Esophagus mucosa (tissue), 1 donor: Measurements from ENCODE around the gene KRTAP12-2. TPM values are rescaled to one million over a fixed set of nuclear protein-coding genes. Genes with fewer than 3 reads are reported as not detected.
"Not testable (repeated sequence)": the region's sequence is repeated elsewhere in the genome, so short reads cannot be mapped to it uniquely, and the experiment has no call there.

ENCODE experiments used
- ATAC-seq: fragments of 200-7000 bp; cut with Tn5 transposase; one replicate; pipeline ENCODE4 v1.9.1; 2020
- total RNA-seq: library from RNA; stranded (reverse); gene quantifications from one replicate; pipeline ENCODE4 v1.2.4, GENCODE V29; 2023
- donor health status: DM: yes; HTN: yes; CAD: no.

Gene KRTAP12-2
- total RNA-seq, 1 donor from 2014 or later: not detected

DNA sequence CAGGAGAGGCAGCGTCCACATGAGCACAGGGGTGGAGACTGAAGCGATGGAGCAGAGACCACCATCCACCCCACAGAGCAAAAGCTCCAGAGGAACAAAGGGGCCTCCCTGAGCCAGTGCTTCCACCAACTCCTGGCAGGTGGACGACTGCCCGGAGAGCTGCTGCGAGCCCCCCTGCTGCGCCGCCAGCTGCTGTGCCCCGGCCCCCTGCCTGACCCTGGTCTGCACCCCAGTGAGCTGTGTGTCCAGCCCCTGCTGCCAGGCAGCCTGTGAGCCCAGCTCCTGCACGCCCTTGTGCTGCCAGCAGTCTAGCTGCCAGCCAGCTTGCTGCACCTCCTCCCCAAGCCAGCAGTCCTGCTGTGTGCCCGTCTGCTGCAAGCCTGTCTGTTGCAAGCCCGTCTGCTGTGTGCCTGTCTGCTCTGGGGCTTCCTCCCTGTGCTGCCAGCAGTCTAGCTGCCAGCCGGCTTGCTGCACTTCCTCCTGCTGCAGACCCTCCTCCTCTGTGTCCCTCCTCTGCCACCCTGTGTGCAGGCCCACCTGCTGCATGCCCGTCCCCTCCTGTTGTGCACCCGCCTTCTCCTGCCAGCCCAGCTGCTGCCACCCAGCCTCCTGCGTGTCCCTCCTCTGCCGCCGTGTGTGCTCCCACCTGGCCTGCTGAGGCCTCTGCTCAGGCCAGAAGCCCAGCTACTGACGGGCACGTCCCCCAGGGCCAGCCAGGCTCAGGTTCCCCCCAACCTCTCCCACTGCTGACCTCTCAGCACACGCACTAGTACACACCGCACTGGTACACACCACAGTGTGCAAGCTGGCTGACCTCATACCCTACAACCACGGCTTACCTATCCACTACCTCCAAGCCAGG, 35.6 kb upstream of the KRTAP12-2 start:
- no peak for ATAC-seq

DNA sequence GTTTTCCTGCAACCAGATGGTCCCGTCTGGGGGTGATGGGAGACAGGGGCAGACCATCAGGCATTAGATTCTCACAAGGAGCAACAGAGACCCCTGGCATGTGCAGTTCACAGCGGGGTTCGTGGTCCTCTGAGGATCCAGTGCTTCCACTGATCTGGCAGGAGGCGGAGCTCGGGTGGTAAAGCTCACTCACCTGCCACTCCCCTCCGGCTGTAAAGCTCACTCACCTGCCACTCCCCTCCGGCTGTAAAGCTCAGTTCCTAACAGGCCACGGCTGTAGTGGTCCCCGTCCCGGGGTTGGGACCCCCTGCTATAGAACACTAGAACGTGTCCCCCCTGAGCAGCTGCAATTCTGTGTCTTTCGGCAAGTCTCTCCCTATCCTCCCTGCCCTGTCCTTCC, 34.8 kb upstream of the KRTAP12-2 start:
- no peak for ATAC-seq

DNA sequence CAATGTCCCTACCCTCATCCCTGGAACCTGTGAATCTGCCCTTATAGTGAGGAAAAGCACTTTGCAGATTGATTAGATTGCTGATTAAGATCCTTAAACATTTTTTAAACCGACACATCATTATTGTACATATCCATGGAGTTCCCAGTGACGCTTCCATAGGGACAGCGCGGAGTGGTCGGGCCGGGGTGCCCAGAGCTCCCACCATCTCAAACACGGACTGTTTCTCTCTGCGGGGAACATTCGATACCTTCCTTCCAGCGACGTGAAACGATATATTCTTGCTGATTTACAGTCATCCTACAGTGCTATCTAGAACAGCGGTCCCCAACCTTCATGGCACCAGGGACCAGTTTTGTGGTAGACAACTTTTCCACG, 34.3 kb upstream of the KRTAP12-2 start:
- ATAC-seq: no peak

DNA sequence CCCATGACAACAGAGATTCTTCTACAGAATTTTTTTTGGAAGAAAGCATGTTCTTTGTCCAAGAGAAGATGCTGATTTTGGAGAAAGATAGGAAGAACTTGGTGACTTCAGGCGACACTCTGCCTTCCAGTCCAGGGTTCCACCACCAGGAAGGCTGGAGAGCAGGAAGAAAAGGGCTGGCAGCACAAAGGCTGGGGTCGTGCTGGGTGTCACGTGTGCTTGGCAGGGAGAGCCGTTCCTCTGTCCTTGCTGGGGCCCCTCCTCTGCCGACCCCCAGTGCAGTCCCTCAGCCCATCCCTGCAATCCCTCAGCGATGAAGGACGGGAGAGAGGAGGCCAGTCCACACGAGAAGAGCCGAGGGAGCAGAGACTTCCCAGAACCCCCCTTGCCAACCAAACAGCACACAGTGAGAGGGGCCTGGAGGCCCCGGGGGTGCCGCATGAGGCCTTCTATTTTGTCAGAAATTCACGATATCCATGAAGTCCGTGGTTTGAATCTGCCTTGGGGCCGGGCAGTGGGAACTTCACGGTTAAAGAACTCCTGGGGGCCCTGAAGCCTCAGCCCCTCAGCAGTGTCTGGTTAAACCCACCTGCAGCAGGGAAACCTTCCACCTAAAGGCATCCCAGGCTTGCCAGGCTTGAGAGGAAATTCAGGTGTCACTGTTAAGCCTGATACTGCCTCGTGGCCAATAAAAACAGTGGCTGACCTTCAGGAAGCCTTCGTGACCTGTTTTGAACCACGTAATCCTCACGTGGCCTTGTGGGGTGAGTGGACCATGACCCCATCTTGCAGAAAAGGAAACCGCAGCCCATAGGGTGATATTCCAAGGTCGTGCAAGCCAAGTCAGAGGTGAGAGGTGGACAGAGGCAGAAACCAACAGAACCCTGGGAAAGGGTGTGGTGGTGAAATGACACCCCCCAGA, 33.6 kb upstream of the KRTAP12-2 start:
- no peak for ATAC-seq

DNA sequence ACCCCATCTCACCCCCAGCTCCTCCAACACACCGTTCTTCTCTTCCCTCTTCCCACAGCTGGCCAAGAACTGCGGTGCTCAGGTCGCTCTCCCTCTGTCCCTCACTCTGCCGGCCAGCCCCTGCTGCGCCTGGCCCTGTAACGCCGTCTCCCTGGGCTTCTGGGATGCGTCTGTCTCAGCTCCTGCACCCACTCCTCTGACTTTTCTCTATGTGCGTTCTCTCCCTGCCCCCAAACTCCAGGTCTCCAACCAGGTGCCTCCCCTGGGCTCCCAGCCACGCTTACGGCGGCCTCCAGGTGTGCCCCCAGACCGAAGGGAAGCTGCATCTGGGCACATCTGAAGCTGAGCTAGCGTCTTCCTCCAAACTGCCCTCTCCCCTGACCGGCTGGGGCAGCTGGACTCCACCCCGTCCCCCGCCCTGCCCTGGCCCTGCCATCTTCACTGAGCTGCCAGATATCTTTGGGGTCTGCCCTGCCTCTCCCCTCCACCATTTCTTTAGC, 32.8 kb upstream of the KRTAP12-2 start:
- ATAC-seq: no peak

DNA sequence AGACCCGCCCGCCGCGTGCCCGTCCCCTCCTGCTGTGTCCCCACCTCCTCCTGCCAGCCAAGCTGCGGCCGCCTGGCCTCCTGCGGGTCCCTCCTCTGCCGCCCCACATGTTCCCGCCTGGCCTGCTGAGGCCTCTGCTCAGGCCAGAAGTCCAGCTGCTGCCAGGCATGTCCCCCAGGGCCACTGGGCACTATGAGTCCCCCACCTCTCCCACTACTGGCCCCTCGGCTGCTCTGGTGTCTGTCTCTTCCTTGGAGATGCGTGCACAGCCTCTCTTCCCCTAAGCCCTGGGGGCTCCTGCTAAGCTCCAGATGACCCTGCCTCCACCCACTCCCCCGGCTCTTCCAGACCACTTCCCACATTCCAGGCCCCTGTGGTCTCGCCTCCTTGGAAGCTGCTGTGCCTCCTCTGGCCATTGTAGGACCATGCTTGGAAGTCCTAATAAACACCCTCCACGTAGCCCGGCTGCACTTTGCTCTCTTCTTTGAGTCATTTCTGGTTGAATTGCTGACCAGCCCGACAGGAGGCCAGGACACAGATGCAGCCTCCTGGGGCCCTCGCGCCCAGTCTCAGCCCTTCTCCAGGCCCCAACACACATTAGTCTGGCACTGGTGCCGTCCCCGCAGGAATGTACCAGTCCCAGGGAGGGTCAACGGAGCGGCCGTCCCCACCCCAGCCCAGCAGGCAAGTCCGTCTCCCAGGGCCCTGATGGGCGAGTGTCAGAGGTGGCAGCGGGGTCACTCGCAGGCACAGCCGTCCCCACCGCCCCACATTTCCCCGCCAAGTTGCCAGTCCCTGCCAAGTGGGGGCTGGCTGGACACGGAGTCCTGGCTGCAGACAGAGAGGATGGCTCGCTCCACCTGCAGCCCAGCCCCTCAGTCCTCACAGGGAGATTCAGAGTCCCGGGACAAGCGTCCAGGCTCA, 31.3 kb upstream of the KRTAP12-2 start:
- no peak for ATAC-seq

DNA sequence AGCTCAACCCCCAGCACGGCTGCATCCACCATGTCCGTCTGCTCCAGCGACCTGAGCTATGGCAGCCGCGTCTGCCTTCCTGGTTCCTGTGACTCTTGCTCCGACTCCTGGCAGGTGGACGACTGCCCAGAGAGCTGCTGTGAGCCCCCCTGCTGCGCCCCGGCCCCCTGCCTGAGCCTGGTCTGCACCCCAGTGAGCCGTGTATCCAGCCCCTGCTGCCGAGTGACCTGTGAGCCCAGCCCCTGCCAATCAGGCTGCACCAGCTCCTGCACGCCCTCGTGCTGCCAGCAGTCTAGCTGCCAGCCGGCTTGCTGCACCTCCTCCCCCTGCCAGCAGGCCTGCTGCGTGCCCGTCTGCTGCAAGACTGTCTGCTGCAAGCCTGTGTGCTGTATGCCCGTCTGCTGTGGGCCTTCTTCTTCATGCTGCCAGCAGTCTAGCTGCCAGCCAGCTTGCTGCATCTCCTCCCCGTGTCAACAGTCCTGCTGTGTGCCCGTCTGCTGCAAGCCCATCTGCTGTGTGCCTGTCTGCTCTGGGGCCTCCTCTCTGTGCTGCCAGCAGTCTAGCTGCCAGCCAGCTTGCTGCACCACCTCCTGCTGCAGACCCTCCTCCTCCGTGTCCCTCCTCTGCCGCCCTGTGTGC, 30.6 kb upstream of the KRTAP12-2 start, which contains the start of gene KRTAP10-12:
TSS of gene KRTAP10-12 (plus strand) at position 1 of the 639 bp plus-strand sequence. CDS start at position 31, 30 bp downstream.
- ATAC-seq: not testable (repeated sequence)

DNA sequence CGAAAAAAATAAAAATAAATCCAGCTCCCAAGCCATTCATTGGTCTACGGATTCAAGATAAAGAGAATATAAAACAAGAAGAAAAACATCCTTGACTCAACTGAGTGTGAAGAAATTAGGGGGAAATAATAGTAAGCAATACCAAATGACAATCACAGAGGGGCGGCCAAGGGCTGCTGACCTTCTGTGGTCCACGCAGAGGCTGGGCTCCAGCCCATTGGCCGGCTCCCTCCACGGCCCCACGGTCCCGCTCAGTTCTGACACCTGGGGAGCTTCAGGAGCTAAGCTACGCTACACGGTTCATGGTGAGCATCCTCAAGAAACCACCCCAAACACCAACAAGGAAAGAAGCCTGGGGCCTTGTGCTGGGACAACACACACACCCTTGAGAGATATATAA, 29.8 kb upstream of the KRTAP12-2 start:
- no peak for ATAC-seq

DNA sequence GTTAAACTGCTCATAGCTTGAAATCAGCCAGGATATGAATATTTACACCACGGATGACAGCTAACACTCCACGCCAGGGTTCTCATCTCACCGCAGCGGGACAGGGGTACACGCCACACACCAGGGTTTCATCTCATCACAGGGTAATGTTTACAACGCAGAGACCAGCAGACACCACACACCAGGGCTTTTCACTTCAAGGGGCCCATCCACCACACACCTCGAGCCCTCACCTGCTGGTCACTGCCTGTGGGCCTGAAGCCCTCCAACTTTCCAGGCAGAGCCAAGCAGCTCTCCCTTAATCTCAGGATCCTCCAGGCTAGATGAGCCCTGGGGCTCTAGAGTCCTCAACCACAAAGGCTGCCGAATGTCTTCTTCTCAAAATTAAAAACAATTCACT, 28.9 kb upstream of the KRTAP12-2 start:
- no peak for ATAC-seq

DNA sequence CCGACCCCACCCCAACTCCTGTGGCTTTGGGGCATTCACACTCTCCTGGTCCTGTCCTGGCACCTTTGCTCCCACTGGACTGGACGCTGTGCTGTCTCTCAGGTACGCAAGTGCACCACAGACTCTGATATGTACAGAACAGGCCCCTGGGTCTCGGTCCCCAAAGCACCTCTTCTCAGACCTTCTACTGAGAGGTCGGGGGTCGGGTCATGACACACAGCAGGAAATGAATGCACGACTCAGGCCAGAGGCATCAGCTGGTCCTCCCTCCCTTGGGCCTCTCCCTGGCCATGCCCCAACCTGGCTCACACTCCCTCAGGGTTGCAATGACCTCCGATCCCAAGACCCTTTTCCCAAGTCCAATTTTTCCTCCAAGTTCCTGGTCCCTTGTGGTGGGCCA, 28.5 kb upstream of the KRTAP12-2 start:
- no peak for ATAC-seq

DNA sequence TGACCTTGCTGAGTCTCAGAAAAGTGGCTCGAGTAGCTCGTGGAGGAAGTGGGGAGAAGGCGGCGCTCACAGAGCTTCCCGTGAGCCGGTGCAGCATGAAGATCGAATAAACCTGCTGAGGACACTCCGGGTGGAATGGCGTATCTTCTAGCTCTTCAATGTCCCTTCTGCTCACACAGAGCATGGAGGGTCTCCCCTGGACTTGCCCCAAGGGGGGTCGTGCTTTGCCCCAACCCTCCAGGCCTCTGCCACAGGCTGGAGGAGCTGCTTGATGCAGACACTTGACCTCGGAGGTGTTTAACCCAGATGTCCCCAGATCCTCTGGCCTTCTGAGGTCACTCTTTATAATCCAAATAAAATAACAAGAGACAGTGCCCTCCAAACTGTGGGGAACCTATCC, 28.0 kb upstream of the KRTAP12-2 start:
- ATAC-seq: no peak

DNA sequence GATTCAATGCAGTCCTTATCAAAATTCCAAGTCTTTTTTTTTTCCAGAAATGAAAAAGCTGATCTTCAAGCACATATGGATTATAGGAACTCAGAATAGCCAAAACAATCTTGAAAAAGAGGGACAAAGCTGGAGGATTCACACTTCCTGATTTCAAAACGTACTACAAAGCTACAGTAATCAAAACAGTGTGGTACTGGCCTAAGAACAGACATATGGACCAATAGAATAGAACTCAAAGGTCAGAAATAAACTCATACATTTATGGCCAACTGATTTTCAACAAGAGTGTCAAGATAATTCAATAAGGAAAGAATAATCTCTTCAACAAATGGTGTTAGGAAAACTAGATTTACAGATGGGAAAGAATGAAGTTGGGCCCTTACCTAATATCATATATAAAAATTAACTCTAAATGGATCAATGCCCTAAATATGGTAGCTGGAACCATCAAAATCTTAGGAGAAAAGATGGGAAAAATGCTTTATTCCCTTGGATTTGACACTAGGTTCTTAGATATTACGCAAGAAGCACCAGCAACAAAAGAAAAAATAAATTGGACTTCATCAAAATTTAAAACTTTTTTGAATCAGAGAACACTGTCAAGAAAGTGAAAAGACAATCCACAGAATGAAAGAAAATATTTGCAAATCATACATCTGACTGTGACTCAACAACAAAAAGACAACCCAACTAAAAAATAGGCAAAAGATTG, 26.2 kb upstream of the KRTAP12-2 start:
- no peak for ATAC-seq

DNA sequence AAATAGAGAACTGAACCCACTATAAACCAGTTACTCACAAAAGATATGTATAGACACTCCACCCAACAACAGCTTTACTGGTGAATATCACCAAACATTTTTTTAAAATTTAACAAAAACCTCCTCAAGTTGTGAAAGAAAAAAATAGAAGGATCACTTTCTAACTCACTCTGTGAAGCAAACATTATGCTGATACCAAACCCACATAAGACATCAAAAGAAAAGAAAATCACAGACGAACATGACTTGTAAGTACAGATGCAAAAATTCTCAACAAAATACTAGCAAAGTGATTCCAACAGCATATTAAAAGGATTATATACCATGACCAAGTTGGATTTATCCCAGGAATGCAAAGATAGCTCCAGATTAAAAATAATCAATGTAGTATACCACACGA, 25.0 kb upstream of the KRTAP12-2 start:
- ATAC-seq: no peak

DNA sequence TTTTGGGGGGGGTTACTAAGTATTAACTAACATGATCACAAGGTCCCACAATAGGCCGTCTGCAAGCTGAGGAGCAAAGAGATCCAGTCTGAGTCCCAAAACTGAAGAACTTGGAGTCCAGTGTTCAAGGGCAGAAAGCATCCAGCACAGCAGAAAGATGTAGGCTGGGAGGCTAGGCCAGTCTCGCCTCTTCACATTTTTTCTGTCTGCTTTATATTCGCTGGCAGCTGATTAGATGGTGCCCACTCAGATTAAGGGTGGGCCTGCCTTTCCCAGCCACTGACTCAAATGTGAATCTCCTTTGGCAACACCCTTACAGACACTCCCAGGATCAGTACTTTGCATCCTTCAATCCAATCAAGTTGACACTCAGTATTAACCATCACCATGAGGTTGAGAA, 23.0 kb upstream of the KRTAP12-2 start:
- not testable (repeated sequence) for ATAC-seq

DNA sequence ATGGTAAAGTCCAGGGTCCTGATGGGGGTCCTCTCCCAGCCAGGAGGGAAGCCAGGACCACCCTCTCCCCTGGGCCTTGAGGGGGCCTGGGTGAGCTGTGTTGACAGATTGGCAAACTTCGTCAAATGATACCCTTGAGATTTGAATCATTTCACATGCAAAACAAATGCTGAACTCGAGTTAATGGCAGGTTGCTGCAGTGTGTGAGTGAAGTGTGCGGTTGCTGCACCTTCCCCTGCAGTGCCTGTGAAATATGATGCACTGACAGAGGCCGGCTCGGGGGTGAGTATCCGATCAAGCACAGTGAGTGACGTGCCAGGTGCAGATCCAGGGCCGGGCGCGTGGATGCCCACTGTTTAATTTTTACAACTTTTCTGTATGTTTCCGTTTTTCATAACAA, 20.9 kb upstream of the KRTAP12-2 start:
- ATAC-seq: no peak

DNA sequence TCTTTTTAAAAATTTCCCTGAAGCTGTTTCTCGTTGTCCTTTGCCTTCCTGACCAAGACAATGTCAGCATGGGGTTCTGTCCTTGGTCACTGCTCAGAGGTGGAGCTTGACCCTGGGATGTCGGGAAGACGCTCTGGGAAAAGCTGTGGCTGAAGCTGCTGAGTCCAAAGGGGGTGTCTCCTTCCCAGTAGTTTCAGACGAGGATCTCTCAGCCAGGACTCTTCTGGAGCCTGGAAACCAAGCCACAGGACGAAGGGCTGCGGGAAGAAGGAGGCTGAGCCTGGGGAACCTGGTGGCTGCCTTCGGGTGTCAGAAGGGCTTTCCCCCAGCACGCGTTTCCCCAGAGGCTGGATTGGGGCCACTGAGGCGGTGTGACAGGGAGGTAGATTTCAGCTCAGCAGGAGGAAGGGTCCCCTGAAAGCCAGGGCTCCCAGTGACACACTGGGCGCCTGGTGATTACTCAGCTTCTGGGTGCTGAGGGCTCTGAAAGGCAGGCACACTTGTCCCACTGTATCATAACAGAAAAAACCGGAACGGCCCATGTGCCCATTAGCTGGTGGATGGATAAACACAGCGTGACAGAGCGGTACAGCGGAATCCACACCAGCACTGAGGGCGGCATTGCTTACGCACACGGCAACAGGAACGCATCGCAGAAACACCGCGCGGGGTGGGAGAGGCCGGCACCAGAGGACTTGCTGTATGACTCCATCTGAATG, 20.3 kb upstream of the KRTAP12-2 start:
- no peak for ATAC-seq

DNA sequence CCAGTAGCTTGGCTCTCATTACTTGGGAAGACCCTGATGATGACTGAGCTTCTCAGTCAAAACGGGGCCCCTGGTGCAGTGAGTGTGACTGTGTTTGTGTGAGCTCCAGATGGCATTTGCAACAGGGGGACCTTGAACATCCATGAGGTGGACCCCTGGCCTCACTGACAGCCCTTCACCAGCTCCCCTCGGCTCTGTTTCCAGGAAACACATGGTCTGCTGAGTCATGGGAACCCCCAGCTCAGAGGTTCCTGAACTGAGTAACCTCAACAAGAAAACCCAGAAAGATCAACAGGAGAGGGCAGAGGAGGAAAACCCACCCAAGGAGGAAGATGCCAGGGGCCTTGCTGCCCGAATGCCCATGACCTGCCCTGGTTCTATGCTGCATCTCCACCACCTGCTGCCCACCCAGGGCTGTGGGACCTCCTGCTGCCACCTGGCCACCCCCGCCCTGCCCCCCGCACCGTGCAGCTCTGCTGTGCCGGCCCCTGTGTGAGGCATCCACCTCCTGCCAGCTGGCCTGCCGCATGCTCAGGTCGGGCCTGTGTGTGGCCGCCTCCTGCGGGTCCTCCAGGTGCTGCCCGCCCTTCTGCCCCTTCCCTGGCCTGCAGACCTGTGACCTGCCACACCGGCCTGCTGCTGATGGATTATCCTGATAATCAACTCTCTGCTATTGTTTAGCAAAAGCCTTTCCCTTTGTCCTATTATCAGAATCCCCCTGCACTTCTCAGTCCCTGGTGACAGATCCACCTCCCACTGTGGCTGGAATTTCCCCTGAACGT, 19.5 kb upstream of the KRTAP12-2 start:
- ATAC-seq: no peak

DNA sequence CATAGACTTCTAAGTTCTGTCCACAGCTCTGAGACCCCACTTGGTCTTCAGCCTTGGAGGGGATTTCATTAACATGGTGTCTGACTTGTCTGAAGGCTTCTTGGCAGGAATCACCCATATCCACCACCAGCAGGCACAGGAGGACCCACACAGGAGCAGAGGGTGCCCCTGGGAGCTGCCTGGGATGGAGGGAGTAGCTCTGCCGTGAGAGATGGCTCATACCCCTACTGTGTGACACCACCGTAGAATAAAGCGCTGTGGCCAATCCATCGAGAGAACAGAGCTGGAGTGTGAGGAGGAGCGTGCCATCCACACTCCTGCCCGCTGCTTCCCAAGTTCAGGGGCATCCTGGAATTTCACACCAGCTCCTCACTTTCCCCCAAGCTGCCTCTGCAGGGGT, 18.3 kb upstream of the KRTAP12-2 start:
- not testable (repeated sequence) for ATAC-seq

DNA sequence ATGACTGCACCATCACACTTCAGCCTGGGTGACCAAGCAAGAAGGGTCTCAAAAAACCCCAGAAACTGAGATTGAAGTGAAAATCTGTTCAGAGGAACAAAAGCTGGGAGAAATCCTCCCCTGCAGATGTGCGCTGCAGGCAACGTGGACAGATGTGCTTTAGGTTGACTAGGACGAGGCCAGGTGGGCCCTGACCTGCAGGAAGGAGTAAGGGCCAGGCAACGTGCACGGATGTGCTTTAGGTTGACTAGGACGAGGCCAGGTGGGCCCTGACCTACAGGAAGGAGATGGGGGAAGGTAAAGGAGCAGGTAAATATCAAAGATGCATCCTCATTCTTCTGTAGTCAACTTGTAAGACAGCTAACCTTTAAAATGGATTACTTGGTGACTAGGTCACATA, 17.8 kb upstream of the KRTAP12-2 start:
- ATAC-seq: no peak
